Peyer's patch (tissue), 4 donors: ENCODE measurements around the gene LDLRAD4. TPM values are rescaled to one million over a fixed set of nuclear protein-coding genes. Genes with fewer than 3 reads are reported as not detected.

Source experiments
- DNase-seq, 3 donors: peaks; one replicate each; pipeline ENCODE4 v3.0.0-alpha.2; 2017 to 2019
- H3K27ac ChIP-seq, 4 donors: fragments of 200-600 bp; sonication (generic); one replicate each; pipeline ENCODE4 v1.5.1; 2016 to 2019
- H3K27me3 ChIP-seq, 2 donors: fragments of 200-600 bp; sonication (generic); one replicate each; pipeline ENCODE4 v1.5.1; 2019
- H3K36me3 ChIP-seq, 3 donors: fragments of 200-600 bp; sonication (generic); one replicate each; pipeline ENCODE4 v1.5.1; 2016 to 2019
- H3K4me1 ChIP-seq, 4 donors: fragments of 200-600 bp; sonication (generic); one replicate each; pipeline ENCODE4 v1.5.1; 2016 to 2019
- H3K4me3 ChIP-seq, 4 donors: fragments of 200-600 bp; sonication (generic); 1 replicate in 3 of 4; 2 replicates in 1 of 4; pipeline ENCODE4 v1.5.1; 2016 to 2019; ENCODE audit warnings: mild to moderate bottlenecking in 1 of 4
- H3K9me3 ChIP-seq, 4 donors: fragments of 200-600 bp; sonication (generic); one replicate each; pipeline ENCODE4 v1.5.1; 2016 to 2019; ENCODE audit warnings: mild to moderate bottlenecking in 1 of 4
- CTCF ChIP-seq, 6 experiments: fragments of 450-650 bp in 4 of 6; fragments of 200-600 bp in 2 of 6; sonication (generic) in 1 of 6; IDR thresholded peaks; one replicate each; pipeline ENCODE4 v1.5.1; 2017 to 2019; ENCODE audit warnings: antibody characterized with exemption in 6 of 6, mild to moderate bottlenecking in 3 of 6, moderate library complexity in 1 of 6
- POLR2A ChIP-seq, 2 donors: fragments of 450-650 bp; IDR thresholded peaks; one replicate each; pipeline ENCODE4 v1.5.1; 2017; ENCODE audit warnings: antibody characterized with exemption in 2 of 2, mild to moderate bottlenecking in 2 of 2, moderate library complexity in 2 of 2
- total RNA-seq, 4 donors: library from RNA; depleted of rRNA; stranded (reverse); fragments of >200 nt; gene quantifications; one replicate each; pipeline ENCODE4 v1.1.0, GENCODE V29; 2016

Gene LDLRAD4
- total RNA-seq, 4 donors from 2014 or later = 24.8 to 128 (median 50.0) TPM

GRCh38 chr18:13366541-13366940, 148.0 kb downstream of the LDLRAD4 start:
- Histone ChIP-seq H3K4me3 (no peak overlapping the region), H3K36me3 (no peaks in the 10 kb centered on the region), H3K27ac (no peak overlapping the region), H3K4me1 (peaks cover 0 to 24% (median 0%) of the 10 kb centered on the region in 4 donors), H3K9me3 (no peaks in the 10 kb centered on the region), H3K27me3 (no peaks in the 10 kb centered on the region)
- TF ChIP-seq CTCF (IDR thresholded peaks at IDR 0.05) = no peak
- no peak for TF ChIP-seq POLR2A (IDR thresholded peaks at IDR 0.05)
- no peak for DNase-seq

- Histone ChIP-seq H3K9me3 (no peaks in the 10 kb centered on the region), H3K36me3 (no peaks in the 10 kb centered on the region), H3K4me3 (no peak overlapping the region), H3K27me3 (no peaks in the 10 kb centered on the region), H3K4me1 (peaks cover 0 to 27% (median under 1%) of the 10 kb centered on the region in 4 donors), H3K27ac (no peak overlapping the region)
- no peak for DNase-seq
- TF ChIP-seq CTCF (IDR thresholded peaks at IDR 0.05) = no peak
- no peak for TF ChIP-seq POLR2A (IDR thresholded peaks at IDR 0.05)
These were observed 148.7 kb downstream of the LDLRAD4 start for GRCh38 chr18:13366962-13367892.

GRCh38 chr18:13368080-13368813, 149.7 kb downstream of the LDLRAD4 start:
- no peak overlapping the region for H3K27ac ChIP-seq
- H3K4me3 ChIP-seq = no peak overlapping the region
- no peaks in the 10 kb centered on the region for H3K9me3 ChIP-seq
- no peak for TF ChIP-seq POLR2A (IDR thresholded peaks at IDR 0.05)
- no peak for TF ChIP-seq CTCF (IDR thresholded peaks at IDR 0.05)
- H3K4me1 ChIP-seq = peaks cover 0 to 30% (median 2%) of the 10 kb centered on the region in 4 donors
- H3K27me3 ChIP-seq = no peaks in the 10 kb centered on the region
- no peak for DNase-seq
- H3K36me3 ChIP-seq = no peaks in the 10 kb centered on the region

GRCh38 chr18:13369353-13369752, 150.8 kb downstream of the LDLRAD4 start:
- Histone ChIP-seq H3K4me1 (peaks cover 0 to 28% (median 2%) of the 10 kb centered on the region in 4 donors), H3K36me3 (no peaks in the 10 kb centered on the region), H3K4me3 (no peak overlapping the region), H3K27ac (peak overlapping the region in 2 of 4 donors; percentile 62 to 65), H3K9me3 (no peaks in the 10 kb centered on the region), H3K27me3 (no peaks in the 10 kb centered on the region)
- no peak for DNase-seq
- TF ChIP-seq CTCF (IDR thresholded peaks at IDR 0.05) (no peak), POLR2A (IDR thresholded peaks at IDR 0.05) (no peak)

- no peak for TF ChIP-seq POLR2A (IDR thresholded peaks at IDR 0.05)
- no peak for TF ChIP-seq CTCF (IDR thresholded peaks at IDR 0.05)
- H3K27ac ChIP-seq = peak overlapping the region in 2 of 4 donors; percentile 62 to 65
- peak in 2 of 3 donors; percentile 77 to 84 for DNase-seq
These were observed 151.4 kb downstream of the LDLRAD4 start for GRCh38 chr18:13369756-13370510.

More at GRCh38 chr18:13369756-13370510, 151.4 kb downstream of the LDLRAD4 start:
- H3K27me3 ChIP-seq = no peaks in the 10 kb centered on the region
- no peak overlapping the region for H3K4me3 ChIP-seq
- H3K9me3 ChIP-seq = no peaks in the 10 kb centered on the region
- peaks cover 0 to 27% (median 3%) of the 10 kb centered on the region in 4 donors for H3K4me1 ChIP-seq
- H3K36me3 ChIP-seq = no peaks in the 10 kb centered on the region
